BJ (cell line): ENCODE data around the gene DPM3. TPM values are rescaled to one million over a fixed set of nuclear protein-coding genes. Genes with fewer than 3 reads are reported as not detected.

Experiments used
- CTCF ChIA-PET: fragments of 350-600 bp; formaldehyde crosslinking; extraction: SDS; loops from one replicate; lab custom pipeline; 2021; ENCODE audit warnings: antibody characterized with exemption, inconsistent platforms; lab: Yijun Ruan, JAX
- POLR2A ChIA-PET: fragments of 300-600 bp; sonication (Branson Sonifier 250); formaldehyde crosslinking; extraction: SDS; loops from one replicate; lab custom pipeline; 2021; ENCODE audit warnings: antibody characterized with exemption; lab: Charles Lee
- DNase-seq: peaks from one replicate; pipeline ENCODE4 v3.0.0-alpha.2; 2011; ENCODE audit warnings: low read depth
- H3K27me3 ChIP-seq: 2 replicates; pipeline ENCODE4 v1.6.0; 2011; ENCODE audit warnings: low read length; ENCODE audit not compliant: control insufficient read depth, insufficient read depth
- H3K36me3 ChIP-seq: 2 replicates; pipeline ENCODE4 v1.5.1; 2011; ENCODE audit warnings: low read length; ENCODE audit not compliant: control insufficient read depth, insufficient read depth
- H3K4me3 ChIP-seq: 2 replicates; pipeline ENCODE4 v1.5.1; 2011; ENCODE audit warnings: low read depth, mild to moderate bottlenecking, control low read depth, low read length
- polyA plus RNA-seq: library from polyadenylated mRNA; depleted of rRNA; stranded (reverse); fragments of >200 nt; gene quantifications from 2 replicates; pipeline ENCODE4 v1.2.3, GENCODE V29; 2011
- TF ChIP-seq, protein P1 (sequence below): IDR thresholded peaks from 2 replicates; pipeline ENCODE4 v1.5.1; 2011; ENCODE audit warnings: low read depth, mild to moderate bottlenecking, control low read depth, inconsistent platforms, low read length, moderate library complexity; ENCODE audit not compliant: insufficient read depth

Gene DPM3
- polyA plus RNA-seq, 1 experiment, result 34.1 TPM

DNA sequence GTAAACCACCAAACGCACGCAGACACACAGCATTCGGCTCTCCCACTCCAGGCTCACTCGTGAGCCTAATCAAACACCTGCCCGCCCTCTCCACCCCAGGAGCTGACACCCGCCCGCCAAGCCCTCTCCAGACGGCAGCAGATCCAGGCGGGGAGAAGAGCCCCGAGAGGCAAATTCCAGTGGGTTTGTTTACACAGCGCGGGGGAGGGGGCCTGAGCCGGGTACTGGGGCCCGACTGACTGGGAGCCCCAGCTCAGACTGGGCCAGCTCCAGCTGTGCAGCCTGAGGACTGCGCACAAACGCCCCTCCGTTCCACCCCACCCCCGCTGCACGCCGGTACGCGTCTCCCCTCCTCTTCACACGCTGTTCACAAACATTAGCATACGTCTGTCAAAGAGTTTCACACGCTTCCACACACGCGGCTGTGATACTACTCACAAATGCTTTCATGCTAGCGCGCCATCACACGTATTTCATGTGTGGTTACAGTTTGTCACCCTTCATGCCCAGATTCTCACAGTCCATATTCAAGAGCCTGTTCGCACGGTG, 13.7 kb downstream of the DPM3 start:
- Histone ChIP-seq H3K27me3 (peaks cover 48% of the 10 kb centered on the region), H3K36me3 (no peaks in the 10 kb centered on the region), H3K4me3 (peak overlapping the region; percentile 9; the same call in 1 of the 2 replicates)
- no peak for DNase-seq
- TF ChIP-seq, protein P1, sequence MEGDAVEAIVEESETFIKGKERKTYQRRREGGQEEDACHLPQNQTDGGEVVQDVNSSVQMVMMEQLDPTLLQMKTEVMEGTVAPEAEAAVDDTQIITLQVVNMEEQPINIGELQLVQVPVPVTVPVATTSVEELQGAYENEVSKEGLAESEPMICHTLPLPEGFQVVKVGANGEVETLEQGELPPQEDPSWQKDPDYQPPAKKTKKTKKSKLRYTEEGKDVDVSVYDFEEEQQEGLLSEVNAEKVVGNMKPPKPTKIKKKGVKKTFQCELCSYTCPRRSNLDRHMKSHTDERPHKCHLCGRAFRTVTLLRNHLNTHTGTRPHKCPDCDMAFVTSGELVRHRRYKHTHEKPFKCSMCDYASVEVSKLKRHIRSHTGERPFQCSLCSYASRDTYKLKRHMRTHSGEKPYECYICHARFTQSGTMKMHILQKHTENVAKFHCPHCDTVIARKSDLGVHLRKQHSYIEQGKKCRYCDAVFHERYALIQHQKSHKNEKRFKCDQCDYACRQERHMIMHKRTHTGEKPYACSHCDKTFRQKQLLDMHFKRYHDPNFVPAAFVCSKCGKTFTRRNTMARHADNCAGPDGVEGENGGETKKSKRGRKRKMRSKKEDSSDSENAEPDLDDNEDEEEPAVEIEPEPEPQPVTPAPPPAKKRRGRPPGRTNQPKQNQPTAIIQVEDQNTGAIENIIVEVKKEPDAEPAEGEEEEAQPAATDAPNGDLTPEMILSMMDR, result no peak
- ChIA-PET CTCF (interaction anchor here (1.4 to 2.9 kb wide), 4 partner anchors 8 to 41 kb away, joined by 3 to 11 read pairs (median 8); no protein-coding TSS in a partner anchor), POLR2A (no interaction called here)

DNA sequence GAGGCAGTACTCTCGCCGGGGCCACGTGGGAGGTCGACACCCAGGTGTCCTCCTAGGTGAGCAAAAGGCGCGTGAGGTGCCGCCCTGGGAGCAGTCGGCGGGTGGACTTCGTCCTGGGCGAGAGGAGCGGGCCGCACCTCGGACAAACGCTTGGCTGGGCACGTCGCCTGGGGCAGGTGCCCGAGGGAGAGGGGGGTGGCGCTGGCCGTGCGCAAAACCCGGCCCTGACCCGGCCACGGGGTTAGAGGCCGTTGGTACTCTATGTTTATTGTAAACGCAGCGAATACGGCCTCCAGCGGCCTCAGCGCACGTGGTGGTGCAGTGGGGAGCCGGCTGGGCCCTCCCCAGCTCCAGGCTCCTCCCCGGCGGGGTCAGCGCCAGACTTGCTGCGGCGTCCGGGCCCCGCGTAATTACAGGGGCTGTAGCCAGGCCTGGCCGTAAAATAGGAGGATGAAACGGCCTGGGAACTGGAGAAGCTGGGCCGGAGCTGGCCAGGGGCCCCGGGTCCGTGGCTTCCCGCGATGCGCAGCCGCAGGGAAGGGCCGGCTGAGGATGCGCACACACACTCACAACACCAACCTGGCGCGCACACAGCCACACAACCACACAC, 14.3 kb downstream of the DPM3 start:
- Histone ChIP-seq H3K27me3 (peaks cover 51% of the 10 kb centered on the region), H3K36me3 (no peaks in the 10 kb centered on the region), H3K4me3 (peak overlapping the region; percentile 9; the same call in 1 of the 2 replicates)
- no peak for DNase-seq
- ChIA-PET CTCF (interaction anchor here (1.0 to 2.9 kb wide), 5 partner anchors 9 to 41 kb away, joined by 3 to 11 read pairs (median 5); no protein-coding TSS in a partner anchor), POLR2A (no interaction called here)
- TF ChIP-seq, protein P1, result no peak

DNA sequence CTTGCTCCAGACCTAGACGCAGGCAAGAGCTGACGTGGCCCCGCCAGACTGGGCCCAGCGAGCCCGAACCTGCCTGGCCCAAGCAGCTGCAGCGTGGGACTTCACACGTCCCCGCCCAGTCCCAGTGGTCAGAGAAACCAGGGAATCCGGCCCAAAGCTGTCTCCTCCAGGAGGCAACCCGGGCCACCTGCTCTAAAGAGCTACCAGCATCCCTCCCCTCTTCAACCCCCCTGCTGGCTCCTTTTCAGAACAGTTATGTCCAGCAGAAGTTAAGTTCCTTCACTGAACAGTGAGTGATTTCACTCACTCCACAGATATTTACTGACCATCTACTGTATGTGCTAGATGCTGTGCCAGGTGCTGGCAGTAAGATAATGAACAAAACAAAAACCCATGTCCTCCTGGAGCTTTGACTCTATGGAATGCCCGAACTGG, 14.8 kb downstream of the DPM3 start:
- H3K4me3 ChIP-seq, result no peak overlapping the region
- ChIA-PET POLR2A (no interaction called here), CTCF (interaction anchor here (1.0 to 2.9 kb wide), 5 partner anchors 9 to 42 kb away, joined by 3 to 11 read pairs (median 5); no protein-coding TSS in a partner anchor)
- no peak for DNase-seq
- H3K27me3 ChIP-seq, result peaks cover 52% of the 10 kb centered on the region
- TF ChIP-seq, protein P1, result no peak
- H3K36me3 ChIP-seq, result no peaks in the 10 kb centered on the region

DNA sequence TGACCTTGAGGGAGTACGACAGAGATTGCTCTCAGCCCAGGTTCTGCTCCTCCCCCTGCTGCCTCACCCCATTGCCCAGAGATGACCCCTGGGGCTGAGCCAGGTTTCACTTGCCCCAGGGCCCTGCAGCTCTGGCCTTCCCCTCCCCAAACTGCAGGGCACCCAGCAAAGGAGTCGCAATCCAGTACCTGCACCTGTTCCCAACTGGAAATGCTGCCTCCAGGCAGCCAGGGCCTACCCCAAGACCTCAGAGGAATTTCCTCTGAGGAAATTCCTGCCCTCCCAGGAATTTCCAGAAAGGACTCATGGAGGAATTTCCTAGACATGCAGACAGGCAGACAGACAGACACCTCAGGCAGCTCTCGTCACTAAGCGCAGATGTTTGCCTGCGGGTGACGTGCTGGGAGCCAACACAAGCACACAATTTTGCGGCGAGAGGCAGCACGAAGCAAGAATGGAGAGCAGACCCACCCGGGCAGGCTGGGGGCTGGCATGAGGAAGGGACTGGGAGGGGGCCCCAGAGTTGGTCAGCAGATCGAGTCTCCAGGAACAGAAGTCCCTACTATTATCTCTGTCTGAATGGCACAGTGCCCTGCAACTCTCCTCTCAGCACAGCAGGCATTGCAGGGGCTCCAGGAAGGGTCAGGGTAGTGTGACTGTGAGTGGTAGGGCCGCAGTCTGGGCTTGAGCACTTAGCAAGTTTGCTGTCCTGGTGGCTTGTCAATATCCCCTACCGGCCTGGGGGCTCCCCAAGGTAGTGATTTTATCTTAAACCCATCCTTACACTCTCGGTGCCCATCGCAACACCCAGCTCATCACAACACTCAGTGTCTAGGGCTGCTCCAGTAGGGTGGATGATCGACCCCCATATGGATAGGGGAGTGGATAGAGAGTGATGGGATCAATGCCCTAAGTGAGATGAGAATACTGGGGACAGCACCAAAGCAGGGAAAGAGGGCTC, 15.5 kb downstream of the DPM3 start:
- TF ChIP-seq, protein P1, result no peak
- H3K4me3 ChIP-seq, result no peak overlapping the region
- peaks cover 55% of the 10 kb centered on the region for H3K27me3 ChIP-seq
- ChIA-PET CTCF (interaction anchor here (0.8 to 2.9 kb wide), 6 partner anchors 10 to 48 kb away, joined by 3 to 11 read pairs (median 6); partner anchors contain the start of gene KRTCAP2), POLR2A (no interaction called here)
- no peaks in the 10 kb centered on the region for H3K36me3 ChIP-seq
- peak; percentile 1 for DNase-seq
